ENCODE results near the gene TRIM44.

- TF ChIP-seq CTCF (IDR thresholded peaks at IDR 0.05) (no peak), POLR2A (IDR thresholded peaks at IDR 0.05) (no peak), EP300 (IDR thresholded peaks at IDR 0.05) (no peak), POLR2AphosphoS5 (IDR thresholded peaks at IDR 0.05) (no peak)
Measured at GRCh38 chr11:35825386-35825785, 162.8 kb downstream of the TRIM44 start.
